ENCODE results near the gene CLEC4E.

Gene CLEC4E

GRCh38 chr12:8527250-8528130 lies 13.2 kb downstream of the CLEC4E start:
- TF ChIP-seq CTCF (IDR thresholded peaks at IDR 0.05; ENCODE audit: low read depth, low read length) = no peak
- no peak for DNase-seq
- H3K27me3 ChIP-seq = no peaks in the 10 kb centered on the region; the same call in 1 of the 2 replicates
- no peaks in the 10 kb centered on the region for H3K36me3 ChIP-seq
- no peaks in the 10 kb centered on the region for H3K9me3 ChIP-seq
- H3K4me1 ChIP-seq = no peaks in the 10 kb centered on the region
- no peak overlapping the region for H3K4me3 ChIP-seq (ENCODE audit: low read depth, low read length)

GRCh38 chr12:8519171-8519570 lies 21.5 kb downstream of the CLEC4E start:
- H3K27me3 ChIP-seq = no peaks in the 10 kb centered on the region
- no peak for DNase-seq
- no peak for TF ChIP-seq CTCF (IDR thresholded peaks at IDR 0.05; ENCODE audit: low read depth, low read length)
- no peaks in the 10 kb centered on the region for H3K9me3 ChIP-seq
- H3K36me3 ChIP-seq = no peaks in the 10 kb centered on the region
- H3K4me1 ChIP-seq = no peaks in the 10 kb centered on the region
- no peak overlapping the region for H3K4me3 ChIP-seq (ENCODE audit: low read depth, low read length)

GRCh38 chr12:8517971-8518370 lies 22.7 kb downstream of the CLEC4E start:
- H3K4me3 ChIP-seq (ENCODE audit: low read depth, low read length) = no peak overlapping the region
- DNase-seq = no peak
- no peaks in the 10 kb centered on the region for H3K27me3 ChIP-seq
- H3K36me3 ChIP-seq = no peaks in the 10 kb centered on the region
- no peak for TF ChIP-seq CTCF (IDR thresholded peaks at IDR 0.05; ENCODE audit: low read depth, low read length)
- H3K9me3 ChIP-seq = no peaks in the 10 kb centered on the region
- H3K4me1 ChIP-seq = no peaks in the 10 kb centered on the region

- no peak for DNase-seq
- TF ChIP-seq CTCF (IDR thresholded peaks at IDR 0.05; ENCODE audit: low read depth, low read length) = no peak
- H3K4me3 ChIP-seq (ENCODE audit: low read depth, low read length) = no peak within 1 kb of the TSS
- no peaks in the 10 kb centered on the region for H3K9me3 ChIP-seq
- no peaks in the 10 kb centered on the region for H3K27me3 ChIP-seq
- H3K36me3 ChIP-seq = no peaks in the 10 kb centered on the region
- no peaks in the 10 kb centered on the region for H3K4me1 ChIP-seq
Measured at GRCh38 chr12:8513256-8513655, 27.4 kb downstream of the CLEC4E start, which contains the start of gene CLEC4D. CLEC4D (plus strand) TSS chr12:8513503; CDS start chr12:8513733, 230 bp downstream.

GRCh38 chr12:8508910-8509841 lies 31.5 kb downstream of the CLEC4E start:
- H3K4me1 ChIP-seq = no peaks in the 10 kb centered on the region
- H3K4me3 ChIP-seq (ENCODE audit: low read depth, low read length) = no peak overlapping the region
- TF ChIP-seq CTCF (IDR thresholded peaks at IDR 0.05; ENCODE audit: low read depth, low read length) = no peak
- no peaks in the 10 kb centered on the region for H3K27me3 ChIP-seq
- H3K9me3 ChIP-seq = no peaks in the 10 kb centered on the region
- H3K36me3 ChIP-seq = no peaks in the 10 kb centered on the region
- no peak for DNase-seq
